HepG2 (cell line): Measurements from ENCODE around the gene SRSF8. TPM values are rescaled to one million over a fixed set of nuclear protein-coding genes. Genes with fewer than 3 reads are reported as not detected.

Source experiments
- CEBPG ChIP-seq: IDR thresholded peaks from 2 replicates; pipeline ENCODE4 v1.6.1; 2016
- ELF3 ChIP-seq: IDR thresholded peaks from 2 replicates; pipeline ENCODE4 v1.6.1; 2016; ENCODE audit warnings: missing genetic modification reagents, missing compliant biosample characterization
- FOSL2 ChIP-seq: sonication (generic); formaldehyde crosslinking; IDR thresholded peaks from 2 replicates; pipeline ENCODE4 v1.4.0; 2020; ENCODE audit warnings: missing genetic modification reagents
- MTA1 ChIP-seq: sonication (generic); formaldehyde crosslinking; IDR thresholded peaks from 2 replicates; pipeline ENCODE4 v1.4.0; 2020; ENCODE audit warnings: missing genetic modification reagents, mild to moderate bottlenecking, borderline replicate concordance
- MXD4 ChIP-seq: IDR thresholded peaks from 2 replicates; pipeline ENCODE4 v1.6.1; 2016; ENCODE audit warnings: mild to moderate bottlenecking, missing biosample characterization, missing genetic modification reagents
- SUZ12 ChIP-seq: fragments of 150-350 bp; IDR thresholded peaks from 2 replicates; pipeline ENCODE4 v1.6.1; 2014; ENCODE audit warnings: low read depth, low read length
- TCF7L2 ChIP-seq: IDR thresholded peaks from 2 replicates; pipeline ENCODE4 v1.6.1; 2011; ENCODE audit warnings: mild to moderate bottlenecking, low read depth, low read length, moderate library complexity
- ZBTB3 ChIP-seq: sonication (generic); formaldehyde crosslinking; IDR thresholded peaks from 2 replicates; pipeline ENCODE4 v1.4.0; 2020; ENCODE audit warnings: low read depth, mild to moderate bottlenecking, moderate library complexity, missing genetic modification reagents, borderline replicate concordance
- ZNF10 ChIP-seq: sonication (generic); formaldehyde crosslinking; IDR thresholded peaks from 2 replicates; pipeline ENCODE4 v1.4.0; 2020; ENCODE audit warnings: mild to moderate bottlenecking, low read depth, missing genetic modification reagents, borderline replicate concordance
- ZNF205 ChIP-seq: IDR thresholded peaks from 2 replicates; pipeline ENCODE4 v1.6.1; 2018; ENCODE audit warnings: missing biosample characterization, missing genetic modification reagents
- ZNF264 ChIP-seq: sonication (generic); formaldehyde crosslinking; IDR thresholded peaks from 2 replicates; pipeline ENCODE4 v1.4.0; 2020; ENCODE audit warnings: missing genetic modification reagents
- ZNF329 ChIP-seq: sonication (generic); formaldehyde crosslinking; IDR thresholded peaks from 2 replicates; pipeline ENCODE4 v1.9.0; 2021; ENCODE audit warnings: low read depth, mild to moderate bottlenecking, missing genetic modification reagents
- ZNF484 ChIP-seq: sonication (generic); formaldehyde crosslinking; IDR thresholded peaks from 2 replicates; pipeline ENCODE4 v1.5.1; 2020; ENCODE audit warnings: mild to moderate bottlenecking, low read depth, missing genetic modification reagents, borderline replicate concordance
- ZNF644 ChIP-seq: IDR thresholded peaks from 2 replicates; pipeline ENCODE4 v1.6.1; 2016; ENCODE audit warnings: low read depth
- ZSCAN12 ChIP-seq: sonication (generic); formaldehyde crosslinking; IDR thresholded peaks from 2 replicates; pipeline ENCODE4 v1.9.0; 2021; ENCODE audit warnings: mild to moderate bottlenecking, missing genetic modification reagents
- ZSCAN31 ChIP-seq: sonication (generic); formaldehyde crosslinking; IDR thresholded peaks from 2 replicates; pipeline ENCODE4 v1.5.0; 2020; ENCODE audit warnings: low read depth, mild to moderate bottlenecking, missing genetic modification reagents
- polyA plus RNA-seq, 8 experiments: library from polyadenylated mRNA; depleted of rRNA in 3 of 8; stranded (reverse) in 7 of 8; unstranded in 1 of 8; fragments of >200 nt; fragmentation: Illumina TruSeq in 4 of 8; extraction: Trizol in 4 of 8; gene quantifications; 2 replicates each; pipeline versions ENCODE4 v1.2.1 to v1.2.3, GENCODE V29; 2011 to 2016; ENCODE audit warnings: low read depth in 4 of 8, missing spikeins in 1 of 8, mixed read lengths in 1 of 8; ENCODE audit not compliant: insufficient read depth in 1 of 8
- total RNA-seq, 5 experiments: library from RNA; depleted of rRNA; stranded (reverse); fragments of >200 nt; fragmentation: Illumina TruSeq; extraction: Trizol; gene quantifications; 2 replicates each; pipeline ENCODE4 v1.2.3, GENCODE V29; 2016; ENCODE audit warnings: low read depth in 1 of 5
- TF ChIP-seq, protein P1 (sequence below): sonication (generic); formaldehyde crosslinking; IDR thresholded peaks from 2 replicates; pipeline ENCODE4 v1.4.0; 2020; ENCODE audit warnings: mild to moderate bottlenecking, missing genetic modification reagents
- TF ChIP-seq, protein P2 (sequence below): sonication (generic); formaldehyde crosslinking; IDR thresholded peaks from 2 replicates; pipeline ENCODE4 v1.5.0; 2020; ENCODE audit warnings: mild to moderate bottlenecking, missing genetic modification reagents, borderline replicate concordance
- TF ChIP-seq, protein P3 (sequence below): sonication (generic); formaldehyde crosslinking; IDR thresholded peaks from 2 replicates; pipeline ENCODE4 v1.5.1; 2020; ENCODE audit warnings: mild to moderate bottlenecking, missing genetic modification reagents, moderate library complexity
- TF ChIP-seq, protein P4 (sequence below): sonication (generic); formaldehyde crosslinking; IDR thresholded peaks from 2 replicates; pipeline ENCODE4 v1.4.0; 2020; ENCODE audit warnings: missing genetic modification reagents, borderline replicate concordance

SRSF8 gene
- total and polyA plus RNA-seq, 2 of the 13 experiments (the other 11 are each of a cell fraction or from before 2014, with no cell fraction given) = 21.8 to 25.8 TPM

DNA sequence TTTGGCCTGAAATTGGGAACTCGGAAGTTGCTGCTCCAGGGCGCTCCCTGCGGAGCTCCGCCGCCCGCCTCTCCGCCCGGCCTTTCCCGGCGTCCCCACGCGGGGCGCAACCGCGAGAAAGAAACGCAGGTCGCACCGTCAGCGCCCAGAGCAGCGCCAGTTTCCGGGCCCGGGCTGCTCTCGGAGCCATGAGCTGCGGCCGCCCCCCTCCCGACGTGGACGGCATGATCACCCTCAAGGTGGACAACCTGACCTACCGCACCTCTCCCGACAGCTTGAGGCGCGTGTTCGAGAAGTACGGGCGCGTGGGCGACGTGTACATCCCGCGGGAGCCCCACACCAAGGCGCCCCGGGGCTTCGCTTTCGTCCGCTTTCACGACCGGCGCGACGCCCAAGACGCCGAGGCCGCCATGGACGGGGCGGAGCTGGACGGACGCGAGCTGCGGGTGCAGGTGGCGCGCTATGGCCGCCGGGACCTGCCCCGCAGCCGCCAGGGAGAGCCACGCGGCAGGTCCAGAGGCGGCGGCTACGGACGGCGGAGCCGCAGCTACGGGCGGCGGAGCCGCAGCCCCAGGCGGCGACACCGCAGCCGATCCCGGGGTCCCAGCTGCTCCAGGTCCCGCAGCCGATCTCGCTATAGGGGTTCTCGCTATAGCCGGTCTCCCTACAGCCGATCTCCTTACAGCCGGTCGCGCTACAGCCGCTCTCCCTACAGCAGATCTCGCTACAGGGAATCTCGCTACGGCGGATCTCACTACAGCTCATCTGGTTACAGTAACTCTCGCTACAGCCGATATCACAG lies 521 bp downstream of the SRSF8 start (continued):
- TF ChIP-seq, protein P1, sequence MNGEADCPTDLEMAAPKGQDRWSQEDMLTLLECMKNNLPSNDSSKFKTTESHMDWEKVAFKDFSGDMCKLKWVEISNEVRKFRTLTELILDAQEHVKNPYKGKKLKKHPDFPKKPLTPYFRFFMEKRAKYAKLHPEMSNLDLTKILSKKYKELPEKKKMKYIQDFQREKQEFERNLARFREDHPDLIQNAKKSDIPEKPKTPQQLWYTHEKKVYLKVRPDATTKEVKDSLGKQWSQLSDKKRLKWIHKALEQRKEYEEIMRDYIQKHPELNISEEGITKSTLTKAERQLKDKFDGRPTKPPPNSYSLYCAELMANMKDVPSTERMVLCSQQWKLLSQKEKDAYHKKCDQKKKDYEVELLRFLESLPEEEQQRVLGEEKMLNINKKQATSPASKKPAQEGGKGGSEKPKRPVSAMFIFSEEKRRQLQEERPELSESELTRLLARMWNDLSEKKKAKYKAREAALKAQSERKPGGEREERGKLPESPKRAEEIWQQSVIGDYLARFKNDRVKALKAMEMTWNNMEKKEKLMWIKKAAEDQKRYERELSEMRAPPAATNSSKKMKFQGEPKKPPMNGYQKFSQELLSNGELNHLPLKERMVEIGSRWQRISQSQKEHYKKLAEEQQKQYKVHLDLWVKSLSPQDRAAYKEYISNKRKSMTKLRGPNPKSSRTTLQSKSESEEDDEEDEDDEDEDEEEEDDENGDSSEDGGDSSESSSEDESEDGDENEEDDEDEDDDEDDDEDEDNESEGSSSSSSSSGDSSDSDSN = peak; percentile 96
- TF ChIP-seq SUZ12 (no peak), ZNF484 (no peak), TCF7L2 (no peak), ZSCAN12 (CRISPR knock-in tag) (no peak), ZNF644 (no peak), CEBPG (CRISPR knock-in tag) (no peak), ZBTB3 (CRISPR knock-in tag) (no peak), FOSL2 (peak; percentile 20), ZSCAN31 (CRISPR knock-in tag) (0 out of 2 replicates have a peak, but pooled peaks have one; percentile 43), ELF3 (no peak; the same call in 1 of the 2 replicates), ZNF329 (CRISPR knock-in tag) (no peak; the same call in 1 of the 2 replicates), MXD4 (CRISPR knock-in tag) (peak; percentile 45; the same call in 1 of the 2 replicates), ZNF10 (no peak), MTA1 (CRISPR knock-in tag) (peak; percentile 93; the same call in 1 of the 2 replicates), ZNF205 (CRISPR knock-in tag) (no peak), ZNF264 (CRISPR knock-in tag) (no peak)
- TF ChIP-seq, protein P2, sequence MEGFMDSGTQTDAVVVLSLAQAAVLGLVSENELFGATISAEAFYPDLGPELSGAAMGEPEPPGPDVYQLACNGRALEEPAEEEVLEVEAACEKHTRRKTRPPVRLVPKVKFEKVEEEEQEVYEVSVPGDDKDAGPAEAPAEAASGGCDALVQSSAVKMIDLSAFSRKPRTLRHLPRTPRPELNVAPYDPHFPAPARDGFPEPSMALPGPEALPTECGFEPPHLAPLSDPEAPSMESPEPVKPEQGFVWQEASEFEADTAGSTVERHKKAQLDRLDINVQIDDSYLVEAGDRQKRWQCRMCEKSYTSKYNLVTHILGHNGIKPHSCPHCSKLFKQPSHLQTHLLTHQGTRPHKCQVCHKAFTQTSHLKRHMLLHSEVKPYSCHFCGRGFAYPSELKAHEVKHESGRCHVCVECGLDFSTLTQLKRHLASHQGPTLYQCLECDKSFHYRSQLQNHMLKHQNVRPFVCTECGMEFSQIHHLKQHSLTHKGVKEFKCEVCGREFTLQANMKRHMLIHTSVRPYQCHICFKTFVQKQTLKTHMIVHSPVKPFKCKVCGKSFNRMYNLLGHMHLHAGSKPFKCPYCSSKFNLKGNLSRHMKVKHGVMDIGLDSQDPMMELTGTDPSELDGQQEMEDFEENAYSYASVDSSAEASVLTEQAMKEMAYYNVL = no peak; the same call in 1 of the 2 replicates
- TF ChIP-seq, protein P3, sequence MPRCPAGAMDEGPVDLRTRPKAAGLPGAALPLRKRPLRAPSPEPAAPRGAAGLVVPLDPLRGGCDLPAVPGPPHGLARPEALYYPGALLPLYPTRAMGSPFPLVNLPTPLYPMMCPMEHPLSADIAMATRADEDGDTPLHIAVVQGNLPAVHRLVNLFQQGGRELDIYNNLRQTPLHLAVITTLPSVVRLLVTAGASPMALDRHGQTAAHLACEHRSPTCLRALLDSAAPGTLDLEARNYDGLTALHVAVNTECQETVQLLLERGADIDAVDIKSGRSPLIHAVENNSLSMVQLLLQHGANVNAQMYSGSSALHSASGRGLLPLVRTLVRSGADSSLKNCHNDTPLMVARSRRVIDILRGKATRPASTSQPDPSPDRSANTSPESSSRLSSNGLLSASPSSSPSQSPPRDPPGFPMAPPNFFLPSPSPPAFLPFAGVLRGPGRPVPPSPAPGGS = 0 out of 2 replicates have a peak, but pooled peaks have one; percentile 42
- TF ChIP-seq, protein P4, sequence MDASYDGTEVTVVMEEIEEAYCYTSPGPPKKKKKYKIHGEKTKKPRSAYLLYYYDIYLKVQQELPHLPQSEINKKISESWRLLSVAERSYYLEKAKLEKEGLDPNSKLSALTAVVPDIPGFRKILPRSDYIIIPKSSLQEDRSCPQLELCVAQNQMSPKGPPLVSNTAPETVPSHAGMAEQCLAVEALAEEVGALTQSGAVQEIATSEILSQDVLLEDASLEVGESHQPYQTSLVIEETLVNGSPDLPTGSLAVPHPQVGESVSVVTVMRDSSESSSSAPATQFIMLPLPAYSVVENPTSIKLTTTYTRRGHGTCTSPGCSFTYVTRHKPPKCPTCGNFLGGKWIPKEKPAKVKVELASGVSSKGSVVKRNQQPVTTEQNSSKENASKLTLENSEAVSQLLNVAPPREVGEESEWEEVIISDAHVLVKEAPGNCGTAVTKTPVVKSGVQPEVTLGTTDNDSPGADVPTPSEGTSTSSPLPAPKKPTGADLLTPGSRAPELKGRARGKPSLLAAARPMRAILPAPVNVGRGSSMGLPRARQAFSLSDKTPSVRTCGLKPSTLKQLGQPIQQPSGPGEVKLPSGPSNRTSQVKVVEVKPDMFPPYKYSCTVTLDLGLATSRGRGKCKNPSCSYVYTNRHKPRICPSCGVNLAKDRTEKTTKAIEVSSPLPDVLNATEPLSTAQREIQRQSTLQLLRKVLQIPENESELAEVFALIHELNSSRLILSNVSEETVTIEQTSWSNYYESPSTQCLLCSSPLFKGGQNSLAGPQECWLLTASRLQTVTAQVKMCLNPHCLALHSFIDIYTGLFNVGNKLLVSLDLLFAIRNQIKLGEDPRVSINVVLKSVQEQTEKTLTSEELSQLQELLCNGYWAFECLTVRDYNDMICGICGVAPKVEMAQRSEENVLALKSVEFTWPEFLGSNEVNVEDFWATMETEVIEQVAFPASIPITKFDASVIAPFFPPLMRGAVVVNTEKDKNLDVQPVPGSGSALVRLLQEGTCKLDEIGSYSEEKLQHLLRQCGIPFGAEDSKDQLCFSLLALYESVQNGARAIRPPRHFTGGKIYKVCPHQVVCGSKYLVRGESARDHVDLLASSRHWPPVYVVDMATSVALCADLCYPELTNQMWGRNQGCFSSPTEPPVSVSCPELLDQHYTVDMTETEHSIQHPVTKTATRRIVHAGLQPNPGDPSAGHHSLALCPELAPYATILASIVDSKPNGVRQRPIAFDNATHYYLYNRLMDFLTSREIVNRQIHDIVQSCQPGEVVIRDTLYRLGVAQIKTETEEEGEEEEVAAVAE (CRISPR knock-in tag) = peak; percentile 65; the same call in 1 of the 2 replicates
